DMS53 treated with DMSO at 0.1 percent for 48 hours (cell line): ENCODE results near the gene ZNF674.
"Not testable (repeated sequence)": the region's sequence is repeated elsewhere in the genome, so short reads cannot be mapped to it uniquely, and the experiment has no call there.

Source experiments
- DNase-seq: peaks from one replicate; lab custom pipeline; 2025; ENCODE audit not compliant: unreplicated experiment; lab: John Stamatoyannopoulos, UW

ZNF674 gene

DNA sequence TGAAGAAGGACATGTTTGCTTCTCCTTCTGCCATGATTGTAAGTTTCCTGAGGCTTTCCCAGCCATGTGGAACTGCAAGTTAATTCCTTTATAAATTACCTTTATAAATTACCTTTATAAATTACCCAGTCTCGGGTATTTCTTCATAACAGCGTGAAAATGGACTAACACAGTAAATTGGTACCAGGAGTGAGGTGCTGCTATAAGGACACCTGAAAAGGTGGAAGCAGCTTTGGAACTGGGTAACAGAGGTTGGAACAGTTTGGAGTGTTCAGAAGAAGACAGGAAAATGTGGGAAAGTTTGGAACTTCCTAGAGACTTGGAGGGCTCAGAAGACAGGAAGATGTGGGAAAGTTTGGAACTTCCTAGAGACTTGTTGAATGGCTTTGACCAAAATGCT is 66.6 kb downstream of the ZNF674 start:
- not testable (repeated sequence) for DNase-seq

DNA sequence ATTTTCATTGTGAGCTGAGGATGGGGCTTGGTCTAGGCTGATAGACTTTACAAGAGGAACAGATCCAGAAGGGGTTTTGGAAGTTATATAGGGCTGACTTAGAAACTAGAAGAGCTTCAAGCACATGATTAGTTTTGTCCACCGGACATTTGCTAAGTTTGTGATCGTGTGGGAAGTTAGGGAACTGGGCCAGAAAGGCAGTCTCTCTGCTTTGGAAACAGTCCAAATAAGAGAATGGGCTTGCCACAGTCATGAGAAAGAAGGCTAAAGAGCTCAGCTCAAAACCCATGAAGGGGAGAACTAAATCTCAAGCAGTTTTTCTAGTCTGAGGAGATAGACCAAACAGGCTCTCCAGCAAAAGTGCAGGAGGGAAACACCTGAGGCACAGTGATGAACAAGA is 67.8 kb downstream of the ZNF674 start:
- DNase-seq: no peak

GRCh38 chrX:46465203-46465602 is 80.0 kb downstream of the ZNF674 start:
- DNase-seq: no peak

DNA sequence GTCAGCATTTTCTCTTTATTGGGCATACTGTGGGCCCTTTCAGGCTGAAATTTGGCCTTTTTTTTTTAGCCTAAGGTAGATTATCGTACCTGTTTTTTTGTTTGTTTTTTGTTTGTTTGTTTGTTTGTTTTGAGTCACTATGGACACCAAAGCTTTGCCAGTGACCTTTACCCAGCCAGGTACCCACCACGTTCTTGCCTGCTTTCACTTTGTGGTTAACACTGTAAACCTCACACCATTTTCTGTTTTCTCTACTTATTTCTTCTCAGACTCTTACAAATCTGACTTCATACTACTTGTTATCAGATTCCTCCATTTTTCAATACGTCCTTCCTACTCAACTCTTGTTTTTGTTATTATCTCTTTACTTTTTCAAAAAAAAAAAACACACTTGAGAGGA is 81.5 kb downstream of the ZNF674 start:
- no peak for DNase-seq

GRCh38 chrX:46461660-46462191 is 83.5 kb downstream of the ZNF674 start:
- no peak for DNase-seq

GRCh38 chrX:46460801-46461659 is 84.2 kb downstream of the ZNF674 start:
- DNase-seq: not testable (repeated sequence)

DNA sequence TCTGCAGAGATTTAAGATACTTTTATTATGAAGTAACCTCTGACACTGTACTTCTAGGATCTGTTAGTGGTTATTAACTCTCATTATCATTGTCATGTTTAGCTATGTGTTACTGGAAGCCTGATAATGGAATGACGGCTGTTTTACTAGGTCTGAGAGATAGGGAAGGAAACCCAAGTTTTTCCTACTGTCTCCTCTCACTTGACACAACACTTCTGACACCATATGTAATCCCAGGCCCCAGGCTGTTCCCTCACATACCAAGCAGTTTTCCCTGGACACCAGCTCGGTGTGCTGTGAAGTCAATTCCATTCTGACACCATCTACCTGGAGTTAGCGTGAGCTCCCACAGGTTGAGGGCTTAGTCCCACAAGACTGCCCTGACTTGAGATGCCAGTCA is 85.6 kb downstream of the ZNF674 start:
- DNase-seq: no peak

GRCh38 chrX:46456125-46456922 is 88.9 kb downstream of the ZNF674 start:
- no peak for DNase-seq
